Activated naive CD4-positive, alpha-beta T cell treated with anti-CD3 and anti-CD28 coated beads, Interleukin-2, amount 10 ng/mL, durations not matched to agents 7 days and 5 days (primary cell): ENCODE measurements around the gene HERC4.
"Not testable (repeated sequence)": the region's sequence is repeated elsewhere in the genome, so short reads cannot be mapped to it uniquely, and the experiment has no call there.

Source experiments
- CTCF ChIA-PET: fragments of 350-600 bp; sonication (Branson Sonifier 250); formaldehyde crosslinking; loops from one replicate; lab custom pipeline; 2021; ENCODE audit warnings: antibody characterized with exemption; lab: Charles Lee
- DNase-seq: peaks from one replicate; pipeline ENCODE4 v3.0.0-alpha.2; 2020
- H3K27ac Mint-ChIP-seq: one replicate; pipeline ENCODE4 v1.8.0; 2021; ENCODE audit warnings: mild to moderate bottlenecking, moderate library complexity, mixed read lengths
- H3K27me3 Mint-ChIP-seq: one replicate; pipeline ENCODE4 v1.8.0; 2021; ENCODE audit warnings: mild to moderate bottlenecking, mixed read lengths
- H3K36me3 Mint-ChIP-seq: one replicate; pipeline ENCODE4 v1.8.0; 2021; ENCODE audit warnings: mixed read lengths
- H3K4me1 Mint-ChIP-seq: one replicate; pipeline ENCODE4 v1.8.0; 2021; ENCODE audit warnings: mixed read lengths
- H3K4me3 Mint-ChIP-seq: one replicate; pipeline ENCODE4 v1.8.0; 2021; ENCODE audit warnings: mild to moderate bottlenecking, moderate library complexity, mixed read lengths
- H3K9me3 Mint-ChIP-seq: one replicate; pipeline ENCODE4 v1.8.0; 2021; ENCODE audit warnings: mixed read lengths

Gene HERC4

DNA sequence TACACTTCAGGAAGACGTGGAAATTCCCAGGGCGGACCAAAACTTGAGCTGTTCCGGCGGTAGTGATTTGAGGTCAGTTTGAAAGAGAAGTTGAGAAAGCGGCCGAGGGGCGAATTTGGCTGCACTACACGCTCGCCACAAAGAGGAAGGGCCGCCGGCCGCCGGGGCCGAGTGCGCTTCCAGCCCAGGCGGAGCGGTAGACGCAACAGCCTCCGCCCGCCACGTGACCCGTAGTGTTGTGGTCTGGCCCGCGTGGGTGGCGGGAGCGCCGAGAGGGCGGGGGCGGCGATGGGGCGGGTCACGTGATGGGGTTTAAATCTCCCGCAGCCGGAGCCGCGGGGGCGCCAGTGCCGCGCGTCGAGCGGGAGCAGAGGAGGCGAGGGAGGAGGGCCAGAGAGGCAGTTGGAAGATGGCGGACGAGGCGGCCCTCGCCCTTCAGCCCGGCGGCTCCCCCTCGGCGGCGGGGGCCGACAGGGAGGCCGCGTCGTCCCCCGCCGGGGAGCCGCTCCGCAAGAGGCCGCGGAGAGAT is 190.7 kb downstream of the HERC4 start, which contains the start of gene SIRT1:
Gene SIRT1 (plus strand): TSS at position 344 of the 529 bp plus-strand sequence. CDS start 66 bp downstream, at position 410.
- Mint-ChIP-seq H3K36me3 (peaks cover 24% of the 10 kb centered on the region), H3K27ac (peak within 1 kb of the TSS; percentile 95), H3K9me3 (no peaks in the 10 kb centered on the region), H3K4me1 (peaks cover 32% of the 10 kb centered on the region), H3K27me3 (peaks cover 3% of the 10 kb centered on the region), H3K4me3 (peak within 1 kb of the TSS; percentile 83)
- peak; percentile 94 for DNase-seq
- CTCF ChIA-PET = interaction anchor here (0.6 to 3.4 kb wide), 4 partner anchors 27 to 133 kb away, joined by 3 to 15 read pairs (median 4); no protein-coding TSS in a partner anchor

- Mint-ChIP-seq H3K4me3 (peak overlapping the region; percentile 83), H3K27ac (peak overlapping the region; percentile 95), H3K36me3 (peaks cover 19% of the 10 kb centered on the region), H3K27me3 (peaks cover 3% of the 10 kb centered on the region), H3K4me1 (peaks cover 28% of the 10 kb centered on the region), H3K9me3 (no peaks in the 10 kb centered on the region)
- no peak for DNase-seq
- CTCF ChIA-PET = interaction anchor here (1.0 to 3.4 kb wide), 3 partner anchors 27 to 96 kb away, joined by 3 to 15 read pairs (median 5); no protein-coding TSS in a partner anchor
Observed at GRCh38 chr10:67883710-67884312, 191.3 kb downstream of the HERC4 start.

GRCh38 chr10:67878133-67878532 is 196.9 kb downstream of the HERC4 start:
- Mint-ChIP-seq H3K4me3 (no peak overlapping the region), H3K4me1 (no peaks in the 10 kb centered on the region), H3K36me3 (no peaks in the 10 kb centered on the region), H3K27ac (no peak overlapping the region), H3K27me3 (peaks cover 11% of the 10 kb centered on the region), H3K9me3 (no peaks in the 10 kb centered on the region)
- no peak for DNase-seq
- CTCF ChIA-PET = interaction anchor here (0.9 kb wide), 1 partner anchor 90 kb away, joined by 4 read pairs; no protein-coding TSS in a partner anchor

DNA sequence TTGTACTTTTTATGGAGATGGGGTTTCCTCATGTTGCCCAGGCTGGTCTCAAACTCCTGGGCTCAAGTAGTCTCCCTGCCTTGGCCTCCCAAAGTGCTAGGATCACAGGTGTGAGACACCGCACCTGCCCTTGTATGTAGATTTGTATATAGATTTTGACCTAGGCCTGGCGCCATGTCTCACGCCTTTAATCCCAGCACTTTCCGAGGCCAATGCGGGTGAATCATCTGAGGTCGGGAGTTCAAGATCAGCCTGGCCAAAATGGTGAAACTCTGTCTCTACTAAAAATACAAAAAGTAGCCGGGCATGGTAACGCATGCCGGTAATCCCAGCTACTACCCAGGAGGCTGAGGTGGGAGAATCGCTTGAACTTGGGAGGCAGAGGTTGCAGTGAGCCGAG is 197.7 kb downstream of the HERC4 start:
- not testable (repeated sequence) for H3K36me3 Mint-ChIP-seq, H3K4me3 Mint-ChIP-seq, H3K4me1 Mint-ChIP-seq, DNase-seq, H3K27ac Mint-ChIP-seq, H3K9me3 Mint-ChIP-seq
- CTCF ChIA-PET = interaction anchor here (0.6 kb wide), 1 partner anchor 89 kb away, joined by 3 read pairs; no protein-coding TSS in a partner anchor
- H3K27me3 Mint-ChIP-seq = peaks cover 11% of the 10 kb centered on the region

GRCh38 chr10:67875340-67876238 is 199.5 kb downstream of the HERC4 start:
- Mint-ChIP-seq H3K9me3 (no peaks in the 10 kb centered on the region), H3K27ac (no peak overlapping the region), H3K36me3 (no peaks in the 10 kb centered on the region), H3K27me3 (peaks cover 11% of the 10 kb centered on the region), H3K4me3 (no peak overlapping the region), H3K4me1 (no peaks in the 10 kb centered on the region)
- DNase-seq = no peak
- CTCF ChIA-PET = interaction anchor here (0.6 kb wide), 1 partner anchor 337 kb away, joined by 3 read pairs; no protein-coding TSS in a partner anchor
